Neural progenitor cell (in vitro differentiated cells): ENCODE results near the gene SNTG2.

Experiments used
- EZH2 ChIP-seq: fragments of 200-600 bp; sonication (generic); IDR thresholded peaks from 2 replicates; pipeline ENCODE4 v1.6.1; 2017; ENCODE audit warnings: antibody characterized with exemption, mild to moderate bottlenecking, moderate library complexity
- TF ChIP-seq, protein P1 (sequence below): fragments of 200-600 bp; sonication (generic); IDR thresholded peaks from 2 replicates; pipeline ENCODE4 v1.5.1; 2017; ENCODE audit warnings: antibody characterized with exemption, mild to moderate bottlenecking

DNA sequence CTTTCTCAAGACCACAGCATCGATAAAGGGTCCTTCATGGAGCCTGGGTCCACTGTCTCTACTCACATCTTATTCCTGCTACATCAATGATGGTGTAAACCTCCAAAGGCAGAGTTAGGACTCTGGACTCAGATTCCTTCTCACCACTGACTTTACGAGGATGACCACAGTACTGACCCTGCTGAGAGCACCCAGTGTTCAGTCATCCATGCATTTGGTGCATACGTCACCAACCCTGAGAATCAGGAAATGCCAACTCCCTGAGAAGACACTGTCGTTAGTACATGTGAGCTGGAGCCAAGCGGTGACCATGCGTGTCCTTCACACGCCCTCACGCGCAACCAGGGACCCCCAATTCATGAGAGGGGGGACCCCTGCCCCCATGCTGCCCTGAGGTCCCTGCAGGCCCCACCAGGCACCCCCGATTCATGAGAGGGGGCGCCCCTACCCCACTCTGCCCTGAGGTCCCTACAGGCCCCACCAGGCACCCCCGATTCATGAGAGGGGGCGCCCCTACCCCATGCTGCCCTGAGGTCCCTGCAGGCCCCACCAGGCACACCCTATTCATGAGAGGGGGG, 284.2 kb downstream of the SNTG2 start:
- TF ChIP-seq, protein P1, sequence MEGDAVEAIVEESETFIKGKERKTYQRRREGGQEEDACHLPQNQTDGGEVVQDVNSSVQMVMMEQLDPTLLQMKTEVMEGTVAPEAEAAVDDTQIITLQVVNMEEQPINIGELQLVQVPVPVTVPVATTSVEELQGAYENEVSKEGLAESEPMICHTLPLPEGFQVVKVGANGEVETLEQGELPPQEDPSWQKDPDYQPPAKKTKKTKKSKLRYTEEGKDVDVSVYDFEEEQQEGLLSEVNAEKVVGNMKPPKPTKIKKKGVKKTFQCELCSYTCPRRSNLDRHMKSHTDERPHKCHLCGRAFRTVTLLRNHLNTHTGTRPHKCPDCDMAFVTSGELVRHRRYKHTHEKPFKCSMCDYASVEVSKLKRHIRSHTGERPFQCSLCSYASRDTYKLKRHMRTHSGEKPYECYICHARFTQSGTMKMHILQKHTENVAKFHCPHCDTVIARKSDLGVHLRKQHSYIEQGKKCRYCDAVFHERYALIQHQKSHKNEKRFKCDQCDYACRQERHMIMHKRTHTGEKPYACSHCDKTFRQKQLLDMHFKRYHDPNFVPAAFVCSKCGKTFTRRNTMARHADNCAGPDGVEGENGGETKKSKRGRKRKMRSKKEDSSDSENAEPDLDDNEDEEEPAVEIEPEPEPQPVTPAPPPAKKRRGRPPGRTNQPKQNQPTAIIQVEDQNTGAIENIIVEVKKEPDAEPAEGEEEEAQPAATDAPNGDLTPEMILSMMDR = no peak
- no peak for TF ChIP-seq EZH2
